Measurements from ENCODE around the gene ETNK1. TPM values are rescaled to one million over a fixed set of nuclear protein-coding genes. Genes with fewer than 3 reads are reported as not detected.

ETNK1 gene
- total RNA-seq, 2 donors from 2014 or later, result 23.9 to 25.1 TPM

- WGBS, 2 donors, result 44 to 61% methylated on average over 3 of the region's 3 CpGs
- Histone ChIP-seq H3K36me3 (replicated peaks in 1 of 2; ENCODE audit: insufficient read depth in 1 of 2, low read depth in 2 of 2) (no peaks in the 10 kb centered on the region), H3K27me3 (no peaks in the 10 kb centered on the region), H3K9me3 (no peaks in the 10 kb centered on the region), H3K4me1 (no peaks in the 10 kb centered on the region), H3K27ac (no peak overlapping the region), H3K4me3 (no peak overlapping the region)
- DNase-seq (no peak), ATAC-seq (no peak)
- intact Hi-C loops (cut with DNase I), result no loop called here
- no peak for TF ChIP-seq POLR2A (IDR thresholded peaks at IDR 0.05)
- no peak for TF ChIP-seq CTCF (IDR thresholded peaks at IDR 0.05)
Observed at GRCh38 chr12:22731236-22731635, 106.3 kb downstream of the ETNK1 start.

GRCh38 chr12:22733756-22734155, 108.8 kb downstream of the ETNK1 start:
- 67 to 74% methylated on average over 7 of the region's 7 CpGs for whole genome bisulfite sequencing, 2 donors
- Histone ChIP-seq H3K9me3 (no peaks in the 10 kb centered on the region), H3K27ac (no peak overlapping the region), H3K27me3 (no peaks in the 10 kb centered on the region), H3K4me1 (no peaks in the 10 kb centered on the region), H3K36me3 (replicated peaks in 1 of 2; ENCODE audit: insufficient read depth in 1 of 2, low read depth in 2 of 2) (no peaks in the 10 kb centered on the region), H3K4me3 (no peak overlapping the region)
- DNase-seq, result no peak
- ATAC-seq, result no peak
- TF ChIP-seq POLR2A (IDR thresholded peaks at IDR 0.05), result no peak
- no peak for TF ChIP-seq CTCF (IDR thresholded peaks at IDR 0.05)
- intact Hi-C loops (cut with DNase I), result no loop called here

GRCh38 chr12:22738945-22739344, 114.0 kb downstream of the ETNK1 start:
- H3K36me3 ChIP-seq (replicated peaks in 1 of 2; ENCODE audit: insufficient read depth in 1 of 2, low read depth in 2 of 2), result no peaks in the 10 kb centered on the region
- intact Hi-C loops (cut with DNase I), result no loop called here
- DNase-seq (no peak), ATAC-seq (no peak)
- no peaks in the 10 kb centered on the region for H3K9me3 ChIP-seq
- TF ChIP-seq CTCF (IDR thresholded peaks at IDR 0.05), result no peak
- TF ChIP-seq POLR2A (IDR thresholded peaks at IDR 0.05), result no peak
- WGBS, 2 donors, result 37 to 39% methylated on average over 1 of the region's 1 CpG
- H3K27me3 ChIP-seq, result no peaks in the 10 kb centered on the region
- H3K27ac ChIP-seq, result no peak overlapping the region
- H3K4me1 ChIP-seq, result no peaks in the 10 kb centered on the region
- no peak overlapping the region for H3K4me3 ChIP-seq

Small RNAs within 50 kb of the gene (small RNA-seq; reads per million reads assigned to genes)
- not detected for gene RPS27P22

Other genes starting within 250 kb of the ETNK1 start
- gene C2CD5, start 80.6 kb upstream of the ETNK1 start, total RNA-seq, result 10 to 100 TPM; 12.2 to 32.9 TPM